ENCODE results near the gene SCYL1.
A peak's percentile ranks its signal among the peaks of the same experiment; 100 is the strongest.

Gene SCYL1

GRCh38 chr11:65537620-65538231 lies 12.8 kb downstream of the SCYL1 start:
- DNase-seq = no peak

- no peak for DNase-seq
Measured at GRCh38 chr11:65538232-65538914, 13.5 kb downstream of the SCYL1 start.

DNA sequence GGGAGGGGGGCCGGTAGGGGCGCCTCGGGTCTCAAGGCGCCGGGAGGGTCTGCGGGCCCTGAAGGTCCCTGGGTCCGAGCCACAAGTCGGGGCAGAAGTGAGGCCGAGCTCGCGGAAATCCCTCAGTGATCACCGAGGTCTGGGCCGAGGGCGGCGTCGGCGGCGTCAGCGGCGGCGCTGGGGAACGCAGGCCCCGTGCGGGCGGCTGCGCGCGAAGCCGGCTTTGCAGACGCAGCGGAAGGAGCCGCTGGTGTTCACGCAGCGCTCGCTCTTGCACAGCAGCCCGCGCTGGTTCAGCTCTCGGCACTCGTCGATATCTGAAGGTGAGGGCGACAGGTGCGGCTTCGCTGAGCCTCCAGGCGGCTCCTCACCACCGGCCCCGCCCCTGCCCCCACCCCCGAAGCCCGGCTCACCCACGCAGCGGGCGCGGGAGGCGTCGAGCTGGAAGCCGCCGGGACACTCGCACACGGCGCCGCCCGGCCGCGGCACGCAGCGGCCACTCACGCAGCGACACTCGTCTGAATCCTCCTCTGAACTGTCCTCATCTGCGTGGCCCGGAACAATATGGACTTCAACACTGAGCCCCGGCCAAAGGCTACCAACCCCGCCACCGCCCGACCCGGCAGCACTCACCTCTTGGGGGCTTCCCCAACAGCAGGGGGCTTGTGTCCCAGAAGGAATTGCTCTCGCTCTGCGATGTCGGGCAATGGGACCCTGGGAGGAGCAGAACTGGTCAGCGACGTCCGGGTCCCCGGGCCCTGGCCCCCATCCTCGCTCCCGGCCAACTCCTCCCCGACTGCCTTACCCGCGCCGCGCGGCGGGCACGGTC lies 14.2 kb downstream of the SCYL1 start:
- DNase-seq = no peak

DNA sequence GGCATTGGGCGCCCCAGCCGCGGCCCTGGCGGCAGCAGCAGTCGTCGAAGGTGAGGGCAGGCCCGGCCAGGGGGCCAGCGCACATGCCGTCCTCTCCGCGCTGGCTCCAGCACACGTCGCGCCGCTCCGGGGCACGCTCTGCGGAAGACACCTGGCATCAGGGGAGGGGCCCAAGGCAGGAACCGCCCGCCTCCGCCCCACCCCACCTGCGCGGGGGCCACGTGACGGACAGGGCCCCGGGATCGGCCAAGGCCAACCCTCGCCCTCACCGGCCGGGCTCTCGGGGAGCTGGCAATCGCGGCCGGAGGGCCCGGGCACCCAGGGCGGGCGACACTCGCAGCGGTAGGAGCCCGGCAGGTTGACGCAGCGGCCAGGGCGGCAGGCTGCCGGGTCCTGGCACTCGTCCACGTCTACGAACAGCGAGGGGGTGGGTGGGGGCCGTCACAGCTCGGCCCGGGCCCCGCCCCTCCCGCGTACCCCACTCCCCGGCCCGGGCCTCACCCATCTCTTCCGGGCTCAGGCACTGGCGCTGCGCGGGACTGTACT lies 14.9 kb downstream of the SCYL1 start:
- no peak for DNase-seq

DNA sequence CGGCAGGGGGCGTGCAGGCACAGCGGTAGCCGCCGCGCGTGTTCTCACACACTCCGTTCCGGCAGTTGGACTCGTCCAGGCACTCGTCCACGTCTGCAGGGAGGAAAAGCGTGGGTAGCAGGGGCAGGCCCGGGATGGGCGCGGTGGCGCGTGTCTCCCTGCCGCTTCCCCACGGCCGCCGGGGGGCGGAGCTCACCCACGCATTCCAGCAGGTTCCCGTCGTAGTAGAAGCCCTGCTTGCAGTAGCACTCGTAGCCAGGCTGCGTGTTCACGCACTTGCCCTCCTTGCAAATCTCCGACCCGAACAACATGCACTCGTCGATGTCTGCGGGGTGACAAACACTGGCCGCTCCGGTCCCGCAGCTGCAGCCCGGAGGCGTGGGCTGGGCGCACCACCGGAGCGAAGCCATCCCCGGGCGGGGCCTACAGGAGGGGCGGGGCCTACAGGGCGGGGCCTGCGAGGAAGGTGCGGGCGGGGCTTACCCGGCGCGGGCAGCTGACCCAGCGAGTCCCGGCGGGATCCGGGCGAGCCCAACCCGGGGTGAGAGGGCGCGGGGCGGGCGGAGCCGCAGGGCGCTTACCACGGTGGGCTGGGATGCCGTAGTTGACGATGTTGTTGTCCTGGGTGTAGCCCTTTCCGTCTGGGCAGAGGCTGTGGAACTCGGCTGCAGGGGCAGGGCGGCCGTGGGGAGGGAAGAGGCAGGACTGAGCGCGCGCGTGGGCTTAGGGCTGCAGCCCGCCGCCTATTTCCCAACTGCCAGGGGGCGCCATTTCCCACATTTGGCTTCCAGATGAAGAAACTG lies 15.6 kb downstream of the SCYL1 start:
- DNase-seq = peak; percentile 91

- no peak for DNase-seq
Measured at GRCh38 chr11:65541093-65541982, 16.5 kb downstream of the SCYL1 start.

DNA sequence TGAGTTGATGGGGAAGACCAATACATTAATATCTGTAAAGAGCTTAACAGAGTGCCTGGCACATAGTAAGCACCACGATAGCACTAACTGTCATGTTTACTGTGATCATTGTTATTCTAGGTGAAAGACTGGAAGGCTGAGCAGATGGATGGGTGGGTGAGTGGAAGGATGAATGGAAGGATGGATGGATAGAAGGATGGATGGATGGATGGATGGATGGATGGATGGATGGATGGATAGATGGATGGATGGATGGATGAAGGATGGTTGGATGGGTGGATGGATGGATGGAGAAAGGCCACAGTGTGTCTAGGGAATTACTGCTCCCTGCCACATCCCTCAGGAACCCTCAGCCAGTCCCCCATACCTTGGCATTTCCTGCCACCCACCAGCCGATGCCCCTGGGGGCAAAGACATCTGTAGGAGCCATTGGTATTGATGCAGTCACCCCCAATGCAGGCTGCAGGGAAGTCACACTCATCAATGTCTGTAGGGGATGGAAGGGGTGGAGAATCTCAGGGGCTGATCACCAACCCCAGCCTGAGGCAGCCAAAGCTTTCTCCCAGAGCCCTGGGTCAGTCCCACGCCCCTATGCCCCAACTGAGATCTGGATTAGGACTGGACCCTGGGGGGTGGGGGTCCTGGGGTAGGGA lies 18.0 kb downstream of the SCYL1 start:
- DNase-seq = no peak

DNA sequence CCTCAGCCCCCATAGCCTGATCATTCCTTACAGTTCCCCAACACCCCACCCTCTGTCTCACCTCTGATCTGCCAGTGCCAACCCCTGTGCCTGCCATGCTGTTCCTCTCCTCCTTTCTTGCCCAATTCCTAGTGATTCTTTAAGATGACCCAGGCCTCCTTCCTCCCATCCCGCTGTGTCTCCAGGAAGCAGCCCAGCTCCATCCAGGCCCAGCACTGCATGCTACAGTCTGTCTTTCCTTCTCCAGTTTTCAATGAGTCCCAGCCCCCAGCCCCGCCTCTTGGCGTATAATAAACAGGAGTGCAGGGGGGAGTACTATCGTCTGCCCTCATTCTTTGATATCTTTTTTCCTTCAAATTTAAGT lies 21.0 kb downstream of the SCYL1 start:
- no peak for DNase-seq

- peak; percentile 97 for DNase-seq
Measured at GRCh38 chr11:65546217-65546958, 21.5 kb downstream of the SCYL1 start.

DNA sequence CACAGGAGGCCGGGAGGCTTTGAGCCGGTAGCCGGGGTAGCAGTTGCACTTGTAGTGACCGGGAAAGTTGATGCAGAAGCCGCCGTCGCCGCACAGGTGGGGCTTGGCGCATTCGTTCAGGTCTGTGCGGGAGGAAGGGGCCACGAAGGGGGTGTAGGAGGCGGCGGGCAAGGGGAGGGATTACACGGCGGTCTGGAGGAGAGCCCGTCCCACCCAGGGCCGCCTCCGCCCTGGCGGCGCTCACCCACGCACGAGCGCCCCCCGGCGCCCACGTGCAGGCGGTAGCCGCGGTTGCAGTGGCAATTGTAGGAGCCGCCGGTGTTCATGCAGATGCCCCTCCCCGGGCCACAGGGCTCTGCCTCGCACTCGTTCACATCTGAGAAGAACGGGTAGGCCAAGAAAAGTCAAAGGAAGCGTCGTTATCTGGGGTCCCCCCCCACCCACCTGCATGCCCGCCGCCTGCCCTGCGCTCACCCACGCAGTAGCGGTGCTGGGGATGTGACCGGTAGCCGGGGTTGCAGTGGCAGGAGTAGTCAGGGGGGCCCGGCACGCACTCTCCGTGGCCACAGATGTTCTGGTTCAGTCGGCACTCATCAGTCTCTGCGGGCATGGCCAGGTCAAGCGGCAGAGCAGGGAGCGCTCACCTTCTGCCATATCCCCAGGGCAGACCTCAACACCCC lies 22.7 kb downstream of the SCYL1 start:
- no peak for DNase-seq

DNA sequence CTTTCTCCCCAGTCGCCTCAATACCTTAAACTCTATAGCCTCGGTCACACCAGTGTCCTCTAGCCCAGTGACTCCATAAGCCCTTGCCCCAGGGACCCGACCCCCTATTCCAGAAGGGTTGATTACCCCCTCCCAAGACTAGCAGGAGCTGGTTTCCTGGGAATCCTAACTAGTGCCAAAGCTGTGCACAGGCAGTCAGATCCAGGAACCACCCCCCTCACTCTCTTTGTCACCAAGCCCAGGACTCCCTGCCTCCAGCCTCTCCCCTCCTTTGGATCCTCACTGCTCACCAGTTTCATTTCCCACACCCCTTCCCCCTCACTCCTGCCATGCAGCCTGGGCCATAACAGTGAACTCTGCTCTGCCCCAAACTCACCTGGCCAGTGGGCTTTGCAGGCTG lies 23.5 kb downstream of the SCYL1 start:
- no peak for DNase-seq

GRCh38 chr11:65549096-65549495 lies 24.2 kb downstream of the SCYL1 start:
- DNase-seq = no peak

DNA sequence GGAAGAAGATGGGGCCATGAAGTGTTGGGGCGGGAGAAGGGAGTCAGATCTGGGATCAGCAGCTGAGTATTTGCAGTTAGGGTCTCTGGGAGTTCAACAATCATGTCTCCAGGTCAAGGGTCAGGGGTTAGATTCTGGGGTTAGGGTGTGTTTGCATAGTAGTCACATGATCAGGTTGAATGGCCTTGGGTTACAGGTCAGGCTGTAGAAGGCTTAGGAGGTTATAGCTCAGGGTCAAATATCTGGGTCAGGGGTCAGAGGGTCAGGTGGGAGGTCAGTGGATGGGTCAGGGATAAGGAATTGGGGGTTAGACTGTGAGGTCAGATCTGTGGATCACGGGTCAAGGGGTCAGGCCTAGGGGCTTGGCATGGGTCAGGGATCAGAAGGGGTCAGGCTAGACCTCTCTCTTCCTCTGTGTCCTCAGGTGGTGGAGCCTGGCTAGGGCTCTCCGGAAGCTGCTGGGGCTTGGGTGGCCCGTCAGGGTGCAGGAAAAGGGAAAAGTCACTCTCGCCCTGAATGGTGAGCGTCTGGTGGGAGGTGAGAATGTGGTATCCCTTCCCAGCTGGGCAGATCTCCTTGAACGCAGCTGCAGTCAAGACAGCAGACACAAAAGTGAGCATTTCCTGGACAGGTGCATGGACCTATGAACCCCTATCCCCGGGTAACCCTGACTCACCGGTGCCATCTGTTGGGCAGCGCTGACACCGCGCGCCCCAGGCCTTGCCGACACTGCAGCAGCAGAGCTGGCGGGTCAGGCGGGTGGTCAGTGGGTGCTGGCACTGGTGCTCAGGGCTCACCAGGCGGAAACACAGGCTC lies 26.9 kb downstream of the SCYL1 start:
- peak; percentile 54 for DNase-seq

- no peak for DNase-seq
Measured at GRCh38 chr11:65552388-65552951, 27.6 kb downstream of the SCYL1 start.

DNA sequence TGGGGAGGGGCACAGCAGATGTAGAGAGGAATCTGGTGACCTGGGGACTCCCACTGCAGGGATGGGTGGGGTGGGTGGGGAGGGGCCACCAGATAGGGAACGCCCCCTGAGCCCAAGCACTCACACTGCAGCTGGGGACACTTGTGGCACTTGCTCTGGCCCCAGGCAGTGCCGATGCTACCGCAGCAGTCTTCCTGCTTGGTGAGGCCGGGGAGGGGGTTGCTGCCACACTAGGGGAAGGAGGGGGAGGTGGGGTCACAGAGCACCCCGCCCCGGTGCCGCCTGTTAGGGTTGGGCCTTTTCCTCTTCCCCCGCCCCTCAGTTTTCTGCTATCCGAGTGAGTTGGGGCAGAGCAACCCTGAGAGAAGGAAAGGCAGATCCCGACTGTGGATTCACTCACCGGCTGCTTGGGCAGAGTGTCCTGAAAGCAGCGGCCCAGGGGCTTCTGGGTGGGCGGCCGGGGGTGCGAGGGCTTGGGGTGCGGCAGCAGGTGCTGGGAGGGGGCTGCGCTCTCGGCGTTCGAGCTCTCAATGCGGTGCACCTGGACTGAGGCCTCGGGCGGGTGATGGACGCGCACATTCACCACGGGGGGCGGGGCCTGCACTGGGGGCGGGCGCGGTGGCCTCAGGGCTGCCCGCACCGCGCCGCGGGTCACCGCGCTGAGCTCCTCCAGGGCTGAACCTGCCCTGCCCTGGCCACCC lies 28.6 kb downstream of the SCYL1 start:
- peak; percentile 68 for DNase-seq

DNA sequence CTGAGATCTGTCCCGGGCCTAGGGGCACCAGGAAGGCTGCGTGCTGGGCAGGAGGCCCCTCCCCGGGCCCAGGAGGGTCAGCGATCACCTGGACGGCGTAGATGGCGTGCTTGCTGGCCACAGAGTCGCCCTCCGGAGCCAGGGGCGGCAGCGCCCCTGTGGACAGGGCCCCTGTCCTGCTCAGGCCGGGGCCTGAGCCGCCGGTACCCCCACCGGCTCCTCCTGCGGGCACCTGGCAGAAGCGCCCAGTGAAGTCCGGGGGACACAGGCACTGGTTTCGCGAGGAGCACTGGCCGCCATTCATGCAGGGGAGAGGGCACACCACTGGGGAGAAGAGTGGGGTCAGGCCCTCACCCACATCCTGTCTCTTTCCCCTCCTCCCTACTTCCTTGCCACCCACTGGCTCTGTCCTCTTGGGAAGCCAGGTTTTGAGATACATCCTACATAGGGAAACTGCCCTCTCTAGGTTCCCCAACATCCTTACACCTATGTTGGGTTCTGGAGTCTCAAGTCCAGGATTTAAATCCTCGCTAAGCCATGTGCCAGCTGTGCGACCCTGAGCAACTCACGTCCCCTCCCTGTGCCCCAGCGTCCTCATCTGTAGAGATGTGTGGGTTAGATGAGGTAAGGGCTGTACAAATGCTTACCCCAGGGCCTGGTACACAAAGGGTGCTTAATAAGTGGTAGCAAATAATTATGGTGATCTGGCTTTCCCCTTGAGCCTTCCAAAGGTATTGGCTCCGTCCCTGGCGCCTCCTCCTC lies 29.4 kb downstream of the SCYL1 start:
- no peak for DNase-seq

- no peak for DNase-seq
Measured at GRCh38 chr11:65554842-65555430, 30.1 kb downstream of the SCYL1 start.

Measured in activated effector memory CD4-positive, alpha-beta T cell treated with Interleukin-2 at 50 U/mL for 16 hours (primary cell).